GM12872 (cell line): ENCODE measurements around the gene FAM149A.
A peak's percentile ranks its signal among the peaks of the same experiment; 100 is the strongest.

Source experiments
- CTCF ChIP-seq: IDR thresholded peaks from 3 replicates; pipeline ENCODE4 v1.5.1; 2011; ENCODE audit warnings: low read depth, mild to moderate bottlenecking, low read length, moderate library complexity; ENCODE audit not compliant: insufficient read depth

FAM149A gene

DNA sequence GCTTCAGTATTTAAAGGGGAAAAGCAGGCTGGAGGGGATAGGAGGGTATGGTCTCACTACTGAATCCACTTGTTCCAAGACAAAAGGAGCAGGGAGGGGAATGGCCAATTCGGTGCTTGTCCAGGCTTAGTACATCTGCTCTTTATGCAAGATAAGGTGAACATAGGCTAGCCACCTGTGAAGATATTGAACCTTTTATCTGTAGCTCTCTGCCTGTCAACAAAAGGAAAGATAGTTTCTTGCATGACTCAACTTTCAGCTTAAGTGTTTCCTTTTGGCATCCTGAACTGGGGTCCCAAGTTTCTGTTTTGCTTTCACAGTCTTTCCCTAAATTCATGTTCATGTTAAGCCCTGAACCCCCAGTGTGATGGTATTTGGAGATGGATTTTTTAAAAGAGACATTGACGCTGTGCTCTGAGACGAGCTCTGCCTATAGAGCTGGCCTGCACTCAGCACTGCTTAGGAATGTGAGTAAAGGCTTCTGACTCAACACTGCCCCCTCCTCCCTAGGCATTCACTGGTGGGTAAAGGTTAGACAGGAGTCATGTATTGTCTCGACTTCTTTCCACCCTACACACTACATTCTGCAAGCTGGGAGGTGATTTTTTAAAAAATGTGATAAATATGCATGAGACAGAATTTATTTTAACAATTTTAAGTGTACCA, 28.2 kb downstream of the FAM149A start:
- TF ChIP-seq CTCF, result peak; percentile 58

DNA sequence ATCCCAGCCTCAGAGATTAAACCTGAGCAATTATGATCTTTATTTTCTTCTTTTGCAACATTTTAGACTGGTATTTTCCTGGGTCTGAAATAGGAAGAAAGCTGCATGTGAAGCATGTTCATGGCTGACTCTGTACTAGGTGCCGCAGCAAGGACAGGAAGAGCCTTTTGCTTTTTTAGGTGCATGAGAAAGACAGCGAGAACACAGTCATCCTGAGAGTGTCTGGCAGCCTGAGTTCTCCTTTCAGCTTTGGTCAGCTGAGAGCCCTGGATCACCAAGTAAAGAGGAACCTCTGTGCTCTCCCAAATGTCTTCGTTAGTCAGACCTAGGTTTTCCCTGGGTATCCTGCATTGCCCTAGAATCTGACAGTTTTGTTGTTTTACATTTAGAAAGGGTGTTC, 29.8 kb downstream of the FAM149A start:
- TF ChIP-seq CTCF, result no peak

DNA sequence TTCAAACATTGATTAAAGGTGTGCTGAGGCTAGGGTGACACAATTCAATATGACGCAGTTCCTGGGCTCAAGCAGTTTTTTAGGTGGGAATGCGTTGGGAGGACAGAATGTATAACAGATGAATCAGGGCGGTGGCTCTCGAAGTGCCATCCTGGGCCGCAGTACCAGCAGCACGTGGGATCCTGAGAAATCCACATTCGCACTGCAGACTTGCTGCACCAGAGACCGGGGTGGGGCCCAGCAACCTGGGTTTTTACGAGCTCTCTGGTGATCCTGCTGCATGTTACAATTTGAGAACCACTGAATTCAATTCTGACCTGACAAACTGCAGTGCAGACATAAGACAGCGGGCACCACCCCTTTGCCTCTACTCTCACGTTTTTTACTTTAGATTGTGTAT, 30.4 kb downstream of the FAM149A start:
- TF ChIP-seq CTCF, result no peak

GRCh38 chr4:186137196-186137794, 32.8 kb downstream of the FAM149A start:
- TF ChIP-seq CTCF, result peak; percentile 62

DNA sequence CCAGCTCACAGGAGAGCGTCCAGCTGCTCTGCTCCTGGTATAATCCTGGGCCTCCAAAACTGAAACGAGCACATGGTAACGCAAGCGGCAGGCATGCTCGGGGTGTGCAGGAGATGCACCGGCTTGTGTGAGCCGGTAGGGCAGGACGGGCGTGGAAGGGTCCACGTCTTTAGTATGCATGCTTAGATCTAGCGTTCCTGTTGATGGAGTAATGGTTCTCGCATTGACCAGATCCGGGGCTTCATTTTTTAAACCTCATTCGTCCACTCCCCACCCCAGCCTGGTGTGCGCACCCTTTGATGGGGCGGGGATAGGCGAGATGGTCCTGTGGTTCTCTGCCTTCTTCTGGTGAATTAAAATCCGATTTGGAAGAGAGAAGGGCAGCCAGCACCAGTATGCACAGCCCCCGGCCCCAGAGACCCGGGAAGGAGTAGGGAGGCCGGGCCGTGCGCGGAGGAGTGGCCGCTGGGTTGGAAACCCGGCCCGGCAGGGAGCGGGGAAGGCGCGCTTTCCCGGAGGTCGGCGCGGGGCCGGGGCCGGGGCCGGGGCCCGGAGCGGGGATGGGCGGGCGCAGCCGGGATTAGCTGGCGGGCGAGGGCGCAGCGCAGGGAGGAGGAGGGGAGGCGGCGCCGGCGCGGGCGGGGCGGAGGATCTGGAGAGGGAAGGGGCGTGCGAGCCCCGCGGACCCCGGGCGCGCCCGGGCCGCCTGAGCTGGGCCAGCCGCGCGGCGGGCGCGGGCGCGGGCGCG, 39.9 kb downstream of the FAM149A start:
- peak; percentile 43; the same call in 2 of the 3 replicates for TF ChIP-seq CTCF

DNA sequence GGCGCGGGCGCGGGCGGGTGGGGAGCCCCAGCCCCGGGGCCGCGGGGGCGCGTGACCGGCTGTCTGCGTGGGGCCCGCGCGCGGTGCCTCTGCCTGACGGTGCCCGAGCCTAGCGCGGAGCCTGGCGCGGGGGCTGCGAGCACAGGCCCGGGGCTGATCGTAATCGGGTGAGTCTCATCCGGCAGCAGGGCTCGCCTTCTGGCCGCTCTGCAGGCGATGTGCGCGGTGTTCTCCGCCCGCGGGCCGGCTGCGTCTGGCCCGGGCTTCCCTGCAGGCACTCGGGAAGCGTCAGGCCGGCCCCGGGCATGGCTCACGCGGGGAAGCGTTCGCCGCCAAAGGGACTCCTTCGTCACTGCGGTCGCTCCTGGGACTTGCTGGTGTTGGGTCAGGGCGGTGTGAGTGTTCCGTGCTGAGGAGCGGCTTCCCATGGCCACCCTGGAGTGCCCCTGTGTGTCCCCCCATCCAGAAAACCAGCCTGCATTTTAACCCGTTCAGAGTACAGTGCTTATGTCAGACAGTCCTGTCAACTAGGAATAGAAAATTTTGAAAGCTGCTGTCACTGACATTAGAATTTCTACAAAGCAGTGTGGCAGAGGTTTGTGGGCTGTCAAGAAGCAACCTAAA, 40.6 kb downstream of the FAM149A start:
- TF ChIP-seq CTCF, result no peak

- TF ChIP-seq CTCF, result no peak
Observed at GRCh38 chr4:186146458-186146857, 42.0 kb downstream of the FAM149A start.
